GM20000 (cell line): ENCODE results near the gene SERTAD3.

ENCODE experiments used
- DNase-seq: peaks from one replicate; pipeline ENCODE4 v3.0.0; 2012; ENCODE audit warnings: low spot score
- CTCF ChIP-seq: IDR thresholded peaks from 2 replicates; pipeline ENCODE4 v1.5.1; 2012; ENCODE audit warnings: mild to moderate bottlenecking, control low read depth; ENCODE audit errors: extremely low read depth, missing control alignments

Gene SERTAD3

DNA sequence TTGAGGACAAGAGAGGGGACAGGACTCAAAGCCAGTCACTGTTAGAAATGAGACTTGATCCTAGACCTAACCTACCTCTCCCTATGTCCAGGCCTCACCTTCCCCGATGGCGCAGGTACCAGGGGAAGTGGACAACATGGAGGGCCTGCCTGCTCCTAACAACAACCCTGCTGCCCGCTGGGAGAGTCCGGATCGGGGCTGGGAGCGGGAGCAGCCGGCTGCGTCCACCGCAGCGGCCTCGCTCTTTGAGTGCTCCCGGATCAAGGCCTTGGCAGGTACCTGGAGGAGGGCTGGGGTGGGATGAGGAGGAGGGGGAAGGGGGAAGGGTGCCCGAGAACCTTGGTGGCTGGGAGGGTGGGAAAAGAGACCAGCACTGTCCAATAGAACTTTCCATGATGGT is 28.4 kb upstream of the SERTAD3 start:
- TF ChIP-seq CTCF = no peak
- DNase-seq = no peak

DNA sequence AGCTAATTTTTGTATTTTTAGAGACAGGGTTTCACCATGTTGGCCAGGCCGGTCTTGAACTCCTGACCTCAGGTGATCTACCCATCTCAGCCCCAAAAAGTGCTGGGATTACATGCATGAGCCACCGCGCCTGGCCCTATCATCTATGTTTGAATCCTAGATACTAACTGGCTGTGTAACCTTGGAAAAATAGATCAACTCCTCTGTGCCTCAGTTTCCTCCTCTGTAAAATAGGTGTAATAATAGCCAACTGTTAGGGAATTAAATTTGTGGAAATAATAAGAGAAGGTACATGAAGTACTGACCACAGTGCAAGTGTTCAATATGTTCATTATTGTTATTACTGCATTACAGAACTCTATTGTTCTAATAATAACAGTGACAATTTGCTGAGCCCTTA is 27.0 kb upstream of the SERTAD3 start:
- no peak for DNase-seq
- no peak for TF ChIP-seq CTCF

DNA sequence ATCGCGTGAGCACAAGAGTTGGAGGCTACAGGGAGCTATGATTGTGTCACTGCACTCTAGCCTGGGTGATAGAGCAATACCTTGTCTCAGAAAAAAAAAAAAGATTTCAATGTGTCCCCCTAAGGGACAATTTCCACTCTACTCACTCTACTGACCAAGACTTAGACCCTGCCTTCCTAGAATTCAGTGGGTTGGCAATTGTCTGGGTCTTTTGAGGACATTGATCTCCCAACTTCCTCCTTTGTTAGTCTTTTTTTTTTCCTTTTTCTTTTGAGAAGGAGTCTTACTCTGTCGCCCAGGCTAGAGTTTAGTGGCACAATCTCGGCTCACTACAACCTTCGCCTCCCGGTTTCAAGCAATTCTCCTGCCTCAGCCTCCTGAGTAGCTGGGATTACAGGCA is 24.9 kb upstream of the SERTAD3 start:
- TF ChIP-seq CTCF = no peak
- no peak for DNase-seq

- DNase-seq = peak; percentile 49
- no peak for TF ChIP-seq CTCF
Observed at GRCh38 chr19:40466985-40467734, 23.0 kb upstream of the SERTAD3 start, which contains the start of gene SPTBN4. SPTBN4 (plus strand) TSS chr19:40467001; CDS start chr19:40472622, 5,621 bp downstream.

GRCh38 chr19:40466219-40466984 is 22.3 kb upstream of the SERTAD3 start:
- DNase-seq = peak; percentile 63
- TF ChIP-seq CTCF = no peak

- peak; percentile 99 for DNase-seq
- TF ChIP-seq CTCF = no peak
Observed at GRCh38 chr19:40465557-40466218, 21.6 kb upstream of the SERTAD3 start, which contains the start of gene BLVRB. BLVRB (minus strand) TSS chr19:40465745; CDS start chr19:40465688, 57 bp downstream.
